ENCODE data around the gene UGT1A10. TPM values are rescaled to one million over a fixed set of nuclear protein-coding genes. Genes with fewer than 3 reads are reported as not detected.

Gene UGT1A10
- total RNA-seq, 1 experiment from 2014 or later = not detected

GRCh38 chr2:233679196-233679595 lies 42.9 kb downstream of the UGT1A10 start:
- intact Hi-C loops (cut with micrococcal nuclease) = no loop called here
- H2AFZ ChIP-seq (ENCODE audit: low read depth, low read length, poor library complexity, severe bottlenecking) = no peak overlapping the region
- ATAC-seq (no peak), DNase-seq (ENCODE audit: low read depth, low spot score) (no peak)
- H3K4me3 ChIP-seq (replicated peaks in 1 of 2; ENCODE audit: low read depth in 1 of 2, low read length in 2 of 2) = no peak overlapping the region
- TF ChIP-seq CTCF (IDR thresholded peaks at IDR 0.05 in 2 of 3, conservative IDR thresholded peaks at IDR 0.05 in 1 of 3; ENCODE audit: borderline replicate concordance in 1 of 3, insufficient read depth in 1 of 3, low read depth in 2 of 3, low read length in 2 of 3) (no peak), CEBPB (IDR thresholded peaks at IDR 0.05; ENCODE audit: low read depth) (no peak), JUND (IDR thresholded peaks at IDR 0.05) (no peak), SRF (IDR thresholded peaks at IDR 0.05; ENCODE audit: low read depth) (no peak)
- peaks cover 18% of the 10 kb centered on the region; the same call in 1 of the 2 replicates for H3K27me3 ChIP-seq (ENCODE audit: insufficient read depth, low read length)
- no peaks in the 10 kb centered on the region for H3K9me3 ChIP-seq (ENCODE audit: control insufficient read depth in 1 of 2, insufficient read depth in 1 of 2, low read depth in 1 of 2, low read length in 2 of 2)
- POLR2A ChIA-PET = no interaction called here
- no TSS peak for BruUV-seq (replicated peaks)
- no peaks in the 10 kb centered on the region for H3K36me3 ChIP-seq (ENCODE audit: control insufficient read depth in 1 of 2, insufficient read depth in 2 of 2, low read length in 2 of 2)
- H3K4me1 ChIP-seq (ENCODE audit: control insufficient read depth in 1 of 2, insufficient read depth in 2 of 2, low read length in 2 of 2) = no peaks in the 10 kb centered on the region
- H3K27ac ChIP-seq (ENCODE audit: low read depth, low read length) = no peak overlapping the region
- CTCF ChIA-PET = no interaction called here
- H3K9me2 ChIP-seq (ENCODE audit: insufficient read depth) = no peaks in the 10 kb centered on the region
- H3K9ac ChIP-seq (ENCODE audit: low read length) = no peak overlapping the region
- H4K20me1 ChIP-seq (ENCODE audit: insufficient read depth) = no peaks in the 10 kb centered on the region
- no peaks in the 10 kb centered on the region for H3K79me2 ChIP-seq (ENCODE audit: insufficient read depth, low read length)
- RAD21 ChIA-PET (ENCODE audit: low non-redundant PET in 1 of 2, low total read pairs in 2 of 2, uncharacterized antibody in 2 of 2, unreplicated experiment in 2 of 2) = no interaction called here
- H3K4me2 ChIP-seq (ENCODE audit: low read length) = no peak overlapping the region

DNA sequence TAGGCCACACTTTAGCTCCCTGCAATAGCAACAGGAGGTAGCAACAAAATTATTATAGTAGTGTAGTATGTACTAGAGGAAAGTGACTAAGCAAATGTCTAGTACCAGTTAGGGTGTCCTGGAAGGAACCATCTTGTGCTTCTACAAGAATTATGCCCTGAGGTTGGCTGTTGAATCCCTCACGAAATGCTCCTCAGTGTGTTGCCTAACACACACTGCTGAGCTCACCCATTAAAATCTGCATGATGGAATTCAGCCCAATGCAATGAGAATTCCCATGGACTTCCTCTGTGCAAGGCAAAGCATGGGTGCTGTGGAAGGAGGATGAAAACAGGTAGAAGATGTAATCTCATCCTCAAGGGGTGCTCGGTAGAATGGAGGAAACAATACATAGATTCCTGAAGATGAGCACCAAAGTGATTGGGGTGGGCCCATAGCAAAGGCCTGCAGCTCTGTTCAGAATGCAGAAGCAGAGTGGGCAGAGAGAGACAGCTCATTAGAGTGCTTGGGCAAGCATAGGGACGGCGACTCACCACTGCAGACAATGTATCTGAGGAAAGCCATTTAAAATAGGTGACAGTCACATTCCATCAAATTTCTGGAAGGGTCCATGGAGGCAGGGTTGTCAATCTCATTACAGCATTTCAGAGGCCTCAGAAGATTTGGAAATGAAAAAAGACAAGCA lies 44.3 kb downstream of the UGT1A10 start:
- no peak overlapping the region for H3K4me3 ChIP-seq (replicated peaks in 1 of 2; ENCODE audit: low read depth in 1 of 2, low read length in 2 of 2)
- no peaks in the 10 kb centered on the region for H3K36me3 ChIP-seq (ENCODE audit: control insufficient read depth in 1 of 2, insufficient read depth in 2 of 2, low read length in 2 of 2)
- POLR2A ChIA-PET = no interaction called here
- peaks cover 18% of the 10 kb centered on the region; the same call in 1 of the 2 replicates for H3K27me3 ChIP-seq (ENCODE audit: insufficient read depth, low read length)
- no peaks in the 10 kb centered on the region for H4K20me1 ChIP-seq (ENCODE audit: insufficient read depth)
- no peak overlapping the region for H3K4me2 ChIP-seq (ENCODE audit: low read length)
- H2AFZ ChIP-seq (ENCODE audit: low read depth, low read length, poor library complexity, severe bottlenecking) = no peak overlapping the region
- CTCF ChIA-PET = no interaction called here
- no peak for ATAC-seq
- H3K9ac ChIP-seq (ENCODE audit: low read length) = no peak overlapping the region
- TF ChIP-seq ATF3 (IDR thresholded peaks at IDR 0.05) (no peak), JUND (IDR thresholded peaks at IDR 0.05) (no peak), ZFX (IDR thresholded peaks at IDR 0.05) (no peak)
- TF ChIP-seq, protein P1, sequence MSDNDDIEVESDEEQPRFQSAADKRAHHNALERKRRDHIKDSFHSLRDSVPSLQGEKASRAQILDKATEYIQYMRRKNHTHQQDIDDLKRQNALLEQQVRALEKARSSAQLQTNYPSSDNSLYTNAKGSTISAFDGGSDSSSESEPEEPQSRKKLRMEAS (IDR thresholded peaks at IDR 0.05) = no peak
- no peaks in the 10 kb centered on the region for H3K9me3 ChIP-seq (ENCODE audit: control insufficient read depth in 1 of 2, insufficient read depth in 1 of 2, low read depth in 1 of 2, low read length in 2 of 2)
- H3K9me2 ChIP-seq (ENCODE audit: insufficient read depth) = no peaks in the 10 kb centered on the region
- H3K79me2 ChIP-seq (ENCODE audit: insufficient read depth, low read length) = no peaks in the 10 kb centered on the region
- RAD21 ChIA-PET (ENCODE audit: low non-redundant PET in 1 of 2, low total read pairs in 2 of 2, uncharacterized antibody in 2 of 2, unreplicated experiment in 2 of 2) = no interaction called here
- DNase-seq (ENCODE audit: low read depth, low spot score) = no peak
- no peaks in the 10 kb centered on the region for H3K4me1 ChIP-seq (ENCODE audit: control insufficient read depth in 1 of 2, insufficient read depth in 2 of 2, low read length in 2 of 2)
- intact Hi-C loops (cut with micrococcal nuclease) = no loop called here
- no peak overlapping the region for H3K27ac ChIP-seq (ENCODE audit: low read depth, low read length)
- no TSS peak for BruUV-seq (replicated peaks)

Data from HCT116 (cell line).